H9 (cell line): Measurements from ENCODE around the gene ACACA. TPM values are rescaled to one million over a fixed set of nuclear protein-coding genes. Genes with fewer than 3 reads are reported as not detected.

ENCODE experiments used
- DNase-seq: peaks from one replicate; pipeline ENCODE4 v3.0.0-alpha.2; 2017
- H2AFZ ChIP-seq: one replicate; pipeline ENCODE4 v1.6.1; 2013; ENCODE audit warnings: mild to moderate bottlenecking, low read length, control low read depth, moderate library complexity
- H2AK5ac ChIP-seq: 2 replicates; pipeline ENCODE4 v1.6.1; 2013; ENCODE audit warnings: low read length, control low read depth, mixed read lengths; ENCODE audit not compliant: insufficient read length
- H2BK120ac ChIP-seq: one replicate; pipeline ENCODE4 v1.6.1; 2013; ENCODE audit warnings: low read depth, mild to moderate bottlenecking, low read length, control low read depth, inconsistent platforms; ENCODE audit not compliant: poor library complexity, severe bottlenecking
- H2BK12ac ChIP-seq: 2 replicates; pipeline ENCODE4 v1.6.1; 2013; ENCODE audit warnings: low read length, control low read depth, mixed read lengths, low read depth; ENCODE audit not compliant: insufficient read length
- H2BK15ac ChIP-seq: 2 replicates; pipeline ENCODE4 v1.6.1; 2013; ENCODE audit warnings: low read depth, low read length, control low read depth
- H2BK20ac ChIP-seq: one replicate; pipeline ENCODE4 v1.6.1; 2013; ENCODE audit warnings: low read depth, mild to moderate bottlenecking, low read length, control low read depth, inconsistent platforms; ENCODE audit not compliant: poor library complexity, severe bottlenecking
- H2BK5ac ChIP-seq: 2 replicates; pipeline ENCODE4 v1.6.1; 2013; ENCODE audit warnings: low read length, control low read depth, mixed read lengths; ENCODE audit not compliant: insufficient read length
- H3K14ac ChIP-seq: 2 replicates; pipeline ENCODE4 v1.6.1; 2013; ENCODE audit warnings: low read length, control low read depth; ENCODE audit not compliant: insufficient read depth
- H3K18ac ChIP-seq: 2 replicates; pipeline ENCODE4 v1.6.1; 2013; ENCODE audit warnings: low read depth, mild to moderate bottlenecking, mixed read lengths, low read length, control low read depth; ENCODE audit not compliant: insufficient read length
- H3K23ac ChIP-seq: 2 replicates; pipeline ENCODE4 v1.6.1; 2013; ENCODE audit warnings: low read length, control low read depth, mixed read lengths, low read depth; ENCODE audit not compliant: insufficient read length
- H3K23me2 ChIP-seq: 2 replicates; pipeline ENCODE4 v1.6.1; 2013; ENCODE audit warnings: low read depth, mild to moderate bottlenecking, mixed read lengths, low read length, control low read depth; ENCODE audit not compliant: insufficient read length, poor library complexity, severe bottlenecking
- H3K27ac ChIP-seq: 2 replicates; pipeline ENCODE4 v1.5.1; 2013; ENCODE audit warnings: low read length, control low read depth, mixed read lengths, low read depth; ENCODE audit not compliant: insufficient read length
- H3K27me3 ChIP-seq: 2 replicates; pipeline ENCODE4 v1.6.1; 2013; ENCODE audit warnings: low read length, control low read depth, inconsistent platforms; ENCODE audit not compliant: insufficient read depth
- H3K4ac ChIP-seq: 2 replicates; pipeline ENCODE4 v1.6.1; 2013; ENCODE audit warnings: low read depth, mild to moderate bottlenecking, control low read depth, inconsistent platforms, low read length, moderate library complexity
- H3K4me1 ChIP-seq: 2 replicates; pipeline ENCODE4 v1.6.1; 2013; ENCODE audit warnings: low read length, control low read depth, inconsistent platforms; ENCODE audit not compliant: insufficient read depth
- H3K4me2 ChIP-seq: 2 replicates; pipeline ENCODE4 v1.6.1; 2013; ENCODE audit warnings: low read length, control low read depth, mixed read lengths; ENCODE audit not compliant: insufficient read length, insufficient read depth
- H3K56ac ChIP-seq: 2 replicates; pipeline ENCODE4 v1.6.1; 2013; ENCODE audit warnings: low read depth, mild to moderate bottlenecking, mixed read lengths, low read length, control low read depth; ENCODE audit not compliant: insufficient read length
- H3K79me1 ChIP-seq: 2 replicates; pipeline ENCODE4 v1.6.1; 2013; ENCODE audit warnings: low read depth, mild to moderate bottlenecking, moderate library complexity, low read length, control low read depth, inconsistent platforms; ENCODE audit not compliant: insufficient read depth, poor library complexity, severe bottlenecking
- H3K79me2 ChIP-seq: 2 replicates; pipeline ENCODE4 v1.6.1; 2013; ENCODE audit warnings: low read length, control low read depth, inconsistent platforms; ENCODE audit not compliant: insufficient read depth
- H3K9ac ChIP-seq: 2 replicates; pipeline ENCODE4 v1.6.1; 2013; ENCODE audit warnings: low read length, control low read depth, mixed read lengths; ENCODE audit not compliant: insufficient read length; ENCODE audit errors: extremely low read depth
- H3K9me3 ChIP-seq: one replicate; pipeline ENCODE4 v1.6.1; 2013; ENCODE audit warnings: low read depth, low read length, inconsistent platforms; ENCODE audit not compliant: control insufficient read depth
- H3T11ph ChIP-seq: one replicate; pipeline ENCODE4 v1.6.1; 2013; ENCODE audit warnings: mild to moderate bottlenecking, low read length, control low read depth, inconsistent platforms
- H4K20me1 ChIP-seq: one replicate; pipeline ENCODE4 v1.6.1; 2013; ENCODE audit not compliant: control insufficient read depth, insufficient read length, insufficient read depth
- H4K5ac ChIP-seq: 2 replicates; pipeline ENCODE4 v1.6.1; 2013; ENCODE audit warnings: low read depth, mild to moderate bottlenecking, mixed read lengths, low read length, control low read depth; ENCODE audit not compliant: insufficient read length
- H4K8ac ChIP-seq: replicated peaks from 2 replicates; pipeline ENCODE4 v1.6.1; 2013; ENCODE audit warnings: low read length, control low read depth, mixed read lengths, low read depth; ENCODE audit not compliant: insufficient read length
- H4K91ac ChIP-seq: 2 replicates; pipeline ENCODE4 v1.6.1; 2013; ENCODE audit warnings: low read depth, mild to moderate bottlenecking, moderate library complexity, mixed read lengths, low read length, control low read depth; ENCODE audit not compliant: insufficient read length
- H3K27ac Mint-ChIP-seq, 3 experiments: 2 replicates in 2 of 3; 3 replicates in 1 of 3; pipeline ENCODE4 v1.8.0; 2020 to 2021; ENCODE audit warnings: mixed read lengths in 3 of 3, mild to moderate bottlenecking in 1 of 3, moderate library complexity in 1 of 3
- H3K27me3 Mint-ChIP-seq: 2 replicates; pipeline ENCODE4 v1.8.0; 2021; ENCODE audit warnings: low read depth, mild to moderate bottlenecking, moderate library complexity, mixed read lengths
- H3K36me3 Mint-ChIP-seq, 3 experiments: 2 replicates in 2 of 3; 3 replicates in 1 of 3; pipeline ENCODE4 v1.8.0; 2020 to 2021; ENCODE audit warnings: low read depth in 3 of 3, mixed read lengths in 3 of 3; ENCODE audit not compliant: insufficient read depth in 1 of 3
- H3K4me1 Mint-ChIP-seq, 2 experiments: 2 replicates each; pipeline ENCODE4 v1.8.0; 2020; ENCODE audit warnings: mixed read lengths in 2 of 2
- H3K4me3 Mint-ChIP-seq, 2 experiments: 2 replicates in 1 of 2; 3 replicates in 1 of 2; pipeline ENCODE4 v1.8.0; 2020 to 2021; ENCODE audit warnings: mild to moderate bottlenecking in 2 of 2, mixed read lengths in 2 of 2, moderate library complexity in 1 of 2
- H3K9me3 Mint-ChIP-seq, 2 experiments: 2 replicates in 1 of 2; 3 replicates in 1 of 2; pipeline ENCODE4 v1.8.0; 2020; ENCODE audit warnings: mild to moderate bottlenecking in 2 of 2, mixed read lengths in 2 of 2, moderate library complexity in 1 of 2
- CTCF ChIP-seq: fragments of 200-600 bp; sonication (generic); conservative IDR thresholded peaks from 3 replicates; pipeline ENCODE4 v1.8.0; 2021; ENCODE audit warnings: antibody characterized with exemption, mild to moderate bottlenecking
- WGBS: extraction: QIAGEN DNeasy Blood & Tissue Kit; methylation state at CpG from one replicate; pipeline ENCODE4 v1.1.7; 2013; ENCODE audit warnings: missing lambda C conversion rate, low lambda C conversion rate, mixed read lengths; ENCODE audit not compliant: insufficient read length; ENCODE audit errors: extremely low coverage; 5-methylcytosine and 5-hydroxymethylcytosine counted together
- total RNA-seq: library from RNA; stranded (reverse); gene quantifications from 2 replicates; pipeline ENCODE4 v1.2.1, GENCODE V29; 2021

The ACACA gene
- total RNA-seq, 1 experiment from 2014 or later, result 135 TPM

DNA sequence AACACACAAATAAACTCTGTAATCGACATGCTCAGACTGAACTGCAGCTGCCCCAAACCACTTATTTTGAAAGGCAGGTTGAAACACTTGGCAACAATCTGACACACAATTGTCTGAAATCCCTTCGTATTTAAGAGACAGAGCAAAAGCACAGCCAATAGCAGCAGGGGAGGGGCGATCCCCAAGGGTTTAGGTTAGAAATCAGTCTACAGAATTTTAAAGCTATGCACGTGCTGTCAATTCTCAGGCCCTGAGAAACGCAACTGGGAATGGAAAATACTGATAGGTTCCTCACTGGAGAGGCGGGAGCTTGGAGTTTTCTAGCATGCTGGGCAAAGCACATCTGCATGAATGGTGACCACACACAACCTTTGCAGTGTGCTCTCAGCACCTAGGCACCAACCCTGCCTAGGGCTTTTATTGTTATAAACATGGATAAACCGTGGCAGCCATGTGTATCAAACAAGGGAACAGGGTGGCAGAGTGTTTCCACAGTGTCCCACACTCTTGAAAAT is 289.9 kb downstream of the ACACA start:
- Mint-ChIP-seq H3K4me1 (peaks cover 40 to 48% of the 10 kb centered on the region in 2 experiments), H3K27ac (peak overlapping the region in 2 of 3 experiments; percentile 4 to 97; a peak in 3 of 7 replicates), H3K9me3 (no peaks in the 10 kb centered on the region), H3K27me3 (no peaks in the 10 kb centered on the region), H3K4me3 (no peak overlapping the region), H3K36me3 (peaks cover 26 to 65% (median 54%) of the 10 kb centered on the region in 3 experiments)
- Histone ChIP-seq H2AFZ (no peak overlapping the region), H3K79me2 (no peaks in the 10 kb centered on the region), H4K5ac (no peak overlapping the region), H3K14ac (no peak overlapping the region), H3K4me1 (peaks cover 2% of the 10 kb centered on the region; the same call in 1 of the 2 replicates), H4K8ac (no peak overlapping the region), H3K27ac (no peak overlapping the region), H3K4me2 (no peak overlapping the region), H3T11ph (no peak overlapping the region), H2AK5ac (no peak overlapping the region), H2BK5ac (no peak overlapping the region), H3K79me1 (no peaks in the 10 kb centered on the region), H3K9me3 (no peaks in the 10 kb centered on the region), H4K20me1 (no peaks in the 10 kb centered on the region), H3K23ac (no peak overlapping the region), H2BK20ac (no peak overlapping the region), H2BK12ac (no peak overlapping the region), H3K18ac (no peak overlapping the region), H3K27me3 (no peaks in the 10 kb centered on the region), H3K56ac (no peak overlapping the region), H2BK120ac (no peak overlapping the region), H3K4ac (no peak overlapping the region), H4K91ac (no peak overlapping the region), H3K9ac (no peak overlapping the region), H2BK15ac (no peak overlapping the region), H3K23me2 (no peaks in the 10 kb centered on the region)
- DNase-seq, result peak; percentile 24
- no CpG with 5 or more reads among the region's 7 CpGs for WGBS
- no peak for TF ChIP-seq CTCF
